ENCODE data around the gene FJX1. TPM values are rescaled to one million over a fixed set of nuclear protein-coding genes. Genes with fewer than 3 reads are reported as not detected.
"Not testable (repeated sequence)": the region's sequence is repeated elsewhere in the genome, so short reads cannot be mapped to it uniquely, and the experiment has no call there.

Gene FJX1
- total RNA-seq, 2 experiments from 2014 or later = 0.46 to 0.62 TPM

- Mint-ChIP-seq H3K27ac (peak overlapping the region; percentile 94), H3K27me3 (peaks cover 6% of the 10 kb centered on the region), H3K36me3 (peaks cover 33% of the 10 kb centered on the region), H3K4me1 (ENCODE audit: low read depth) (peaks cover 43% of the 10 kb centered on the region), H3K9me3 (peaks cover 29% of the 10 kb centered on the region), H3K4me3 (peak overlapping the region; percentile 94)
- ChIA-PET CTCF (interaction anchor here (1.0 kb wide), 1 partner anchor 160 kb away, joined by 4 read pairs; no protein-coding TSS in a partner anchor), POLR2A (interaction anchor here (1.4 kb wide), 1 partner anchor 848 kb away, joined by 3 read pairs; the partner anchor contains the start of gene TRAF6)
- peak; percentile 31 for DNase-seq
- intact Hi-C loops (cut with micrococcal nuclease) = loop anchor here (1.0 to 10.0 kb wide), 6 partner anchors 43 to 847 kb away; no protein-coding TSS in a partner anchor
These were observed 43.9 kb downstream of the FJX1 start for GRCh38 chr11:35662061-35662648.

- Mint-ChIP-seq H3K4me3 (peak within 1 kb of the TSS; percentile 94), H3K4me1 (ENCODE audit: low read depth) (peaks cover 43% of the 10 kb centered on the region), H3K36me3 (peaks cover 34% of the 10 kb centered on the region), H3K9me3 (peaks cover 30% of the 10 kb centered on the region), H3K27ac (peak within 1 kb of the TSS; percentile 94), H3K27me3 (peaks cover 5% of the 10 kb centered on the region)
- intact Hi-C loops (cut with micrococcal nuclease) = loop anchor here (1.0 to 10.0 kb wide), 6 partner anchors 44 to 846 kb away; no protein-coding TSS in a partner anchor
- DNase-seq = peak; percentile 91
- ChIA-PET CTCF (interaction anchor here (1.0 kb wide), 1 partner anchor 160 kb away, joined by 4 read pairs; no protein-coding TSS in a partner anchor), POLR2A (interaction anchor here (1.4 kb wide), 1 partner anchor 847 kb away, joined by 3 read pairs; the partner anchor contains the start of gene TRAF6)
These were observed 44.6 kb downstream of the FJX1 start, which contains the start of gene TRIM44 for GRCh38 chr11:35662649-35663407. Gene TRIM44, plus strand, starts transcription at chr11:35662775. Its CDS starts 337 bp downstream, at chr11:35663112.

GRCh38 chr11:35663408-35663702, 45.1 kb downstream of the FJX1 start:
- no peak for DNase-seq
- Mint-ChIP-seq H3K27ac (peak overlapping the region; percentile 94), H3K4me3 (peak overlapping the region; percentile 94), H3K4me1 (ENCODE audit: low read depth) (peaks cover 43% of the 10 kb centered on the region), H3K27me3 (no peaks in the 10 kb centered on the region), H3K9me3 (peaks cover 36% of the 10 kb centered on the region), H3K36me3 (peaks cover 39% of the 10 kb centered on the region)
- intact Hi-C loops (cut with micrococcal nuclease) = loop anchor here (2.0 to 10.0 kb wide), 4 partner anchors 65 to 845 kb away; no protein-coding TSS in a partner anchor
- POLR2A ChIA-PET = no interaction called here
- CTCF ChIA-PET = no interaction called here

GRCh38 chr11:35664977-35665441, 46.7 kb downstream of the FJX1 start:
- intact Hi-C loops (cut with micrococcal nuclease) = loop anchor here (2.0 to 10.0 kb wide), 3 partner anchors 14 to 520 kb away; no protein-coding TSS in a partner anchor
- POLR2A ChIA-PET = no interaction called here

GRCh38 chr11:35667257-35667656, 49.0 kb downstream of the FJX1 start:
- H3K36me3 Mint-ChIP-seq = peaks cover 44% of the 10 kb centered on the region

More at GRCh38 chr11:35664977-35665441, 46.7 kb downstream of the FJX1 start:
- Mint-ChIP-seq H3K4me1 (ENCODE audit: low read depth) (peaks cover 51% of the 10 kb centered on the region), H3K4me3 (peak overlapping the region; percentile 94), H3K27me3 (no peaks in the 10 kb centered on the region), H3K36me3 (peaks cover 44% of the 10 kb centered on the region), H3K9me3 (peaks cover 36% of the 10 kb centered on the region), H3K27ac (peak overlapping the region; percentile 21)
- CTCF ChIA-PET = no interaction called here
- no peak for DNase-seq

GRCh38 chr11:35668350-35668749, 50.1 kb downstream of the FJX1 start:
- H3K4me3 Mint-ChIP-seq, H3K27ac Mint-ChIP-seq, POLR2A ChIA-PET, CTCF ChIA-PET, DNase-seq, H3K27me3 Mint-ChIP-seq: not testable (repeated sequence)
- Mint-ChIP-seq H3K36me3 (peaks cover 38% of the 10 kb centered on the region), H3K4me1 (ENCODE audit: low read depth) (peaks cover 65% of the 10 kb centered on the region), H3K9me3 (peaks cover 32% of the 10 kb centered on the region)
- intact Hi-C loops (cut with micrococcal nuclease) = loop anchor here (10.0 kb wide), 1 partner anchor 524 kb away; no protein-coding TSS in a partner anchor

More at GRCh38 chr11:35667257-35667656, 49.0 kb downstream of the FJX1 start:
- Mint-ChIP-seq H3K27ac (no peak overlapping the region), H3K27me3 (no peaks in the 10 kb centered on the region), H3K9me3 (peaks cover 36% of the 10 kb centered on the region), H3K4me3 (no peak overlapping the region), H3K4me1 (ENCODE audit: low read depth) (peaks cover 63% of the 10 kb centered on the region)
- ChIA-PET POLR2A (no interaction called here), CTCF (no interaction called here)
- intact Hi-C loops (cut with micrococcal nuclease) = loop anchor here (10.0 kb wide), 1 partner anchor 522 kb away; no protein-coding TSS in a partner anchor
- DNase-seq = no peak

Other genes with a start within 250 kb of the FJX1 start
- gene SLC1A2, start 198.9 kb upstream of the FJX1 start, total RNA-seq = not detected
- gene PAMR1, start 92.8 kb upstream of the FJX1 start, total RNA-seq = not detected
- 10 to 100 TPM; 27.3 to 30.0 TPM for gene TRIM44, start 44.3 kb downstream of the FJX1 start, total RNA-seq

All from activated CD4-positive, alpha-beta memory T cell treated with anti-CD3 and anti-CD28 coated beads for 36 hours (primary cell).